ENCODE measurements around the gene EP400. TPM values are rescaled to one million over a fixed set of nuclear protein-coding genes. Genes with fewer than 3 reads are reported as not detected.

EP400 gene
- total and polyA plus RNA-seq, 2 of the 13 experiments (the other 11 are each of a cell fraction or from before 2014, with no cell fraction given), result 4.9 to 5.0 TPM

DNA sequence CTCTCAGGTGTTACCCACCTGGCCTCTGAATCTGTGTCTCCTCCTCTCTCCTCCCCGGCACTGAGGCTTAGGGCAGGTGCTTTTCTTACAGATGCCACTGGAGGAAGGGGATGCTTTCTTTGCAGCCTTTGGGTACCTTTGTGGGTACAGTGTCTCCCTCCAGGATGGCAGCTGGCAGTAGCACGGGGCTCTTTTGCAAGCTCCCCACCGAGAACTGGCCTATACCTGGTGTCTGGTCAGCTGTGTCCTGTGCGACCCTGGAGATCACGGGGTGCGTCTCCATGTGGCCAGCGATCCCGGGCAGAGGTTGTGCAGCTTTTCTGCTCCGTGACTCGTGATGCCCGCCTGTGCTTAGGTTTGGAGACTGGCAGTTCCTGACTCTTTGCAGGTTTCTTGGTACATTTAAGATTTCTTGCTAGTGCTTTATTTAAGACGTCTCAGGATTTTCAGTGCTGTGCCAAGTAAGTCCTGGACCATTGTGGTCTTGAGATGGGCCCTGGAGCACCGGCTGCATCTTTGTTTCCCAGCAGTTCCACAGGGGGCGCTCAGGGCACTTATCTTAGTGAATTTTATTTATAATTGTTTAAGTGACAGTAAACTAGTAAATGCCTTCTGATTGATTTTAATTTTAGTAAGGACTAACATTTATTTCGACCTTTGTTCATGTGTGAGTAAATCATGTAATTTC is 125.4 kb downstream of the EP400 start:
- Histone ChIP-seq H3K27ac (ENCODE audit: extremely low read length, insufficient read depth, low read length) (no peak overlapping the region), H3K4me3 (replicated peaks in 1 of 3; ENCODE audit: insufficient read depth in 1 of 3, low read depth in 2 of 3, low read length in 3 of 3) (no peak overlapping the region), H4K20me1 (ENCODE audit: insufficient read depth, low read length) (no peaks in the 10 kb centered on the region), H3K79me2 (ENCODE audit: insufficient read depth, low read length) (no peaks in the 10 kb centered on the region), H3K27me3 (ENCODE audit: control insufficient read depth in 1 of 2, insufficient read depth in 2 of 2, low read length in 2 of 2) (no peaks in the 10 kb centered on the region), H3K9ac (ENCODE audit: insufficient read depth, low read depth, low read length) (no peak overlapping the region), H3K9me3 (ENCODE audit: low read length) (no peaks in the 10 kb centered on the region), H3K36me3 (replicated peaks in 1 of 2; ENCODE audit: control insufficient read depth in 1 of 2, insufficient read depth in 2 of 2, low read length in 2 of 2) (peaks cover 16 to 62% of the 10 kb centered on the region in 2 experiments), H3K4me1 (ENCODE audit: insufficient read depth, low read length) (no peaks in the 10 kb centered on the region), H3K4me2 (ENCODE audit: low read depth, low read length) (no peak overlapping the region), H2AFZ (ENCODE audit: low read length) (no peak overlapping the region)
- FAIRE-seq (no peak), ATAC-seq (no peak), DNase-seq (ENCODE audit: low spot score) (no peak)
- in situ Hi-C loops (cut with HindIII; ENCODE audit: extremely low pct_ligation_motif_present, low pct_unique_long_range_greater_than_20kb) (no loop called here), intact Hi-C loops (cut with micrococcal nuclease; ENCODE audit: unreplicated experiment) (no loop called here)
- BruUV-seq (replicated peaks), result no TSS peak
- POLR2A ChIA-PET, result no interaction called here
- TF ChIP-seq, protein P1, sequence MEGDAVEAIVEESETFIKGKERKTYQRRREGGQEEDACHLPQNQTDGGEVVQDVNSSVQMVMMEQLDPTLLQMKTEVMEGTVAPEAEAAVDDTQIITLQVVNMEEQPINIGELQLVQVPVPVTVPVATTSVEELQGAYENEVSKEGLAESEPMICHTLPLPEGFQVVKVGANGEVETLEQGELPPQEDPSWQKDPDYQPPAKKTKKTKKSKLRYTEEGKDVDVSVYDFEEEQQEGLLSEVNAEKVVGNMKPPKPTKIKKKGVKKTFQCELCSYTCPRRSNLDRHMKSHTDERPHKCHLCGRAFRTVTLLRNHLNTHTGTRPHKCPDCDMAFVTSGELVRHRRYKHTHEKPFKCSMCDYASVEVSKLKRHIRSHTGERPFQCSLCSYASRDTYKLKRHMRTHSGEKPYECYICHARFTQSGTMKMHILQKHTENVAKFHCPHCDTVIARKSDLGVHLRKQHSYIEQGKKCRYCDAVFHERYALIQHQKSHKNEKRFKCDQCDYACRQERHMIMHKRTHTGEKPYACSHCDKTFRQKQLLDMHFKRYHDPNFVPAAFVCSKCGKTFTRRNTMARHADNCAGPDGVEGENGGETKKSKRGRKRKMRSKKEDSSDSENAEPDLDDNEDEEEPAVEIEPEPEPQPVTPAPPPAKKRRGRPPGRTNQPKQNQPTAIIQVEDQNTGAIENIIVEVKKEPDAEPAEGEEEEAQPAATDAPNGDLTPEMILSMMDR (CRISPR knock-in tag; IDR thresholded peaks at IDR 0.05), result peak; percentile 14; the same call in 1 of the 2 replicates
- TF ChIP-seq ASH2L (IDR thresholded peaks at IDR 0.05; ENCODE audit: insufficient read length, low read depth, low read length) (no peak), STAG1 (CRISPR knock-in tag; IDR thresholded peaks at IDR 0.05) (0 out of 2 replicates have a peak, but pooled peaks have one; percentile 13), MAFG (CRISPR knock-in tag; IDR thresholded peaks at IDR 0.05) (no peak)
- CTCF ChIA-PET (ENCODE audit: low intra/inter-chr PET ratio, low total read pairs), result no interaction called here
- 85% methylated on average over 6 of the region's 15 CpGs for WGBS (ENCODE audit: low lambda C conversion rate)
